ENCODE data around the gene OR5K2. TPM values are rescaled to one million over a fixed set of nuclear protein-coding genes. Genes with fewer than 3 reads are reported as not detected.

OR5K2 gene
- total and polyA plus RNA-seq, 10 of the 15 experiments (the other 5 are each of a cell fraction or from before 2014, with no cell fraction given): 0.12 TPM; not detected in 9

DNA sequence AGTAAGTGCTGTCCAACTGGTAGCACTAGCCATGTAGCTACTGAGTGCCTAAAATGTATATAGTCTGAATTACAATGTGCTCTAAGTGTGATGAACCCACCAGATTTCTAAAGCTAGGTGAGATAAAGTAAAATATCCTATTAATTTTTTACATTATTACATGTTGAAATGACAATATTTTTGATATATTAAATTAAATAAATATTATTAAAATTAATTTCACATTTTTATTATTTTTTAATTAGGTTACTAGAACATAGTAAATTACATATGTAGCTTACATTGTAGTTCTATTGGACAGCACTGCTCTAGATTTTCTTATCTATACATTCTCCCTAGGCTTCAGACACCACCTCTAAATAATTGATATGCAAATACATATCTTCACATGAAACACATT is 43.7 kb upstream of the OR5K2 start:
- no peak overlapping the region for H3K4me2 ChIP-seq (ENCODE audit: control insufficient read depth, insufficient read depth)
- FAIRE-seq (no peak), DNase-seq (ENCODE audit: low read depth, low spot score) (no peak), ATAC-seq (no peak)
- no peaks in the 10 kb centered on the region for H3K4me1 ChIP-seq (ENCODE audit: control insufficient read depth, insufficient read depth, low read length)
- in situ Hi-C loops (cut with MboI): no loop called here
- POLR2A ChIA-PET: interaction anchor here (0.6 kb wide), 1 partner anchor 114 kb away, joined by 6 read pairs; no protein-coding TSS in a partner anchor
- intact Hi-C loops (cut with micrococcal nuclease; ENCODE audit: unreplicated experiment): no loop called here
- TF ChIP-seq SUPT20H (IDR thresholded peaks at IDR 0.05; ENCODE audit: borderline replicate concordance, control insufficient read depth, low read depth, low read length) (no peak), ZBED1 (IDR thresholded peaks at IDR 0.05; ENCODE audit: borderline replicate concordance) (no peak), CHD4 (IDR thresholded peaks at IDR 0.05) (no peak), MTA3 (IDR thresholded peaks at IDR 0.05; ENCODE audit: borderline replicate concordance, low read length) (no peak), TCF3 (IDR thresholded peaks at IDR 0.05; ENCODE audit: borderline replicate concordance, insufficient read depth, low read depth, low read length) (no peak)
- no peaks in the 10 kb centered on the region for H3K79me2 ChIP-seq (ENCODE audit: control insufficient read depth, insufficient read depth, low read length)
- CTCF ChIA-PET: interaction anchor here (1.2 to 3.6 kb wide), 2 partner anchors 9 to 133 kb away, joined by 3 to 10 read pairs; no protein-coding TSS in a partner anchor
- no peaks in the 10 kb centered on the region for H3K36me3 ChIP-seq (ENCODE audit: control insufficient read depth in 2 of 2, insufficient read depth in 2 of 2, low read length in 1 of 2)
- RAD21 ChIA-PET (ENCODE audit: unreplicated experiment): no interaction called here
- no peaks in the 10 kb centered on the region for H4K20me1 ChIP-seq (ENCODE audit: control insufficient read depth, insufficient read depth)
- BruUV-seq (replicated peaks): no TSS peak
- no peaks in the 10 kb centered on the region; the same call in 1 of the 3 replicates for H3K9me3 ChIP-seq (replicated peaks; ENCODE audit: control insufficient read depth, insufficient read depth, low read length)
- no peak overlapping the region for H3K4me3 ChIP-seq
- SMC1A ChIA-PET (ENCODE audit: uncharacterized antibody, unreplicated experiment): interaction anchor here (0.9 to 2.3 kb wide), 3 partner anchors 10 to 118 kb away, joined by 3 to 5 read pairs (median 4); no protein-coding TSS in a partner anchor
- no peaks in the 10 kb centered on the region for H3K27me3 ChIP-seq (replicated peaks in 1 of 2; ENCODE audit: control insufficient read depth in 2 of 2, insufficient read depth in 2 of 2, low read length in 1 of 2)
- no peak overlapping the region for H3K9ac ChIP-seq (ENCODE audit: control insufficient read depth, insufficient read depth, low read length)
- H2AFZ ChIP-seq (ENCODE audit: control insufficient read depth, low read depth, low read length): no peak overlapping the region
- no peak overlapping the region for H3K27ac ChIP-seq (ENCODE audit: control insufficient read depth, insufficient read depth)

DNA sequence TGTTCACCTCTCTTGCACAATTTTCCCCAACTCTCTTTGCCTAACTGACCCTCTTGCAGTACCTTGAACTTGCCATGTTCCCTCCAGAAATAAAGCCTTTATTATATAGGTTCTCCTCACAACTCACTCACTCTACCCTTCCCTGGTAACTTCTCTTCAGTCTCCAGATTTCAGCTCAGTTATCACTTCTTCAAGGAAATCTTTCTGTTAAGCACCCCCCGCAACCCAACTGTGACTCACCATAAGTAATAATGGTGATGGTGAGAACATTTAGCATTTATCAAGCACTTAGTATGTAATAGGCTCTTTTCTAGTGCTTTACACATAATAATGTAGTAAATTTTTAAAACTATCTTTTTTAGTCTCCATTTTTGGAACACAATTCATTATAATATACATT is 42.6 kb upstream of the OR5K2 start:
- ATAC-seq (no peak), DNase-seq (ENCODE audit: low read depth, low spot score) (no peak), FAIRE-seq (no peak)
- ChIA-PET RAD21 (ENCODE audit: unreplicated experiment) (no interaction called here), SMC1A (ENCODE audit: uncharacterized antibody, unreplicated experiment) (interaction anchor here (0.9 to 2.3 kb wide), 5 partner anchors 8 to 65 kb away, joined by 3 to 5 read pairs (median 3); partner anchors contain the start of gene OR5K1), POLR2A (no interaction called here), CTCF (interaction anchor here (1.0 to 3.6 kb wide), 3 partner anchors 10 to 118 kb away, joined by 4 to 10 read pairs (median 4); no protein-coding TSS in a partner anchor)
- WGBS (ENCODE audit: insufficient coverage, insufficient replicate concordance, low lambda C conversion rate, missing lambda C conversion rate): 96% methylated on average over 1 of the region's 1 CpG
- intact Hi-C loops (cut with micrococcal nuclease; ENCODE audit: unreplicated experiment): no loop called here
- no peak overlapping the region for H2AFZ ChIP-seq (ENCODE audit: control insufficient read depth, low read depth, low read length)
- H3K4me3 ChIP-seq: no peak overlapping the region
- H3K79me2 ChIP-seq (ENCODE audit: control insufficient read depth, insufficient read depth, low read length): no peaks in the 10 kb centered on the region
- no peak for TF ChIP-seq MEF2A (IDR thresholded peaks at IDR 0.05; ENCODE audit: insufficient read depth, low read depth, low read length)
- H3K9ac ChIP-seq (ENCODE audit: control insufficient read depth, insufficient read depth, low read length): no peak overlapping the region
- H3K27me3 ChIP-seq (replicated peaks in 1 of 2; ENCODE audit: control insufficient read depth in 2 of 2, insufficient read depth in 2 of 2, low read length in 1 of 2): no peaks in the 10 kb centered on the region
- H3K9me3 ChIP-seq (replicated peaks; ENCODE audit: control insufficient read depth, insufficient read depth, low read length): no peaks in the 10 kb centered on the region; the same call in 2 of the 3 replicates
- no peaks in the 10 kb centered on the region for H3K36me3 ChIP-seq (ENCODE audit: control insufficient read depth in 2 of 2, insufficient read depth in 2 of 2, low read length in 1 of 2)
- H3K4me1 ChIP-seq (ENCODE audit: control insufficient read depth, insufficient read depth, low read length): no peaks in the 10 kb centered on the region
- in situ Hi-C loops (cut with MboI): no loop called here
- no peak overlapping the region for H3K4me2 ChIP-seq (ENCODE audit: control insufficient read depth, insufficient read depth)
- H3K27ac ChIP-seq (ENCODE audit: control insufficient read depth, insufficient read depth): no peak overlapping the region
- no peaks in the 10 kb centered on the region for H4K20me1 ChIP-seq (ENCODE audit: control insufficient read depth, insufficient read depth)
- no TSS peak for BruUV-seq (replicated peaks)

Data from GM12878 (cell line).